Neural cell (in vitro differentiated cells): ENCODE data around the gene CES2. TPM values are rescaled to one million over a fixed set of nuclear protein-coding genes. Genes with fewer than 3 reads are reported as not detected.
A peak's percentile ranks its signal among the peaks of the same experiment; 100 is the strongest.

Experiments used
- H2AFZ ChIP-seq: fragments of 200-600, 300-800 bp; sonication (generic), shearing (Covaris generic); 2 replicates; pipeline ENCODE4 v1.6.0; 2014; ENCODE audit warnings: low read depth, mild to moderate bottlenecking, antibody characterized with exemption, low read length, moderate library complexity
- H3F3A ChIP-seq: fragments of 200-600 bp; shearing (Covaris generic); 2 replicates; pipeline ENCODE4 v1.6.1; 2016; ENCODE audit warnings: mild to moderate bottlenecking, moderate library complexity, mixed read lengths, antibody characterized with exemption, low read length; ENCODE audit not compliant: insufficient read depth, poor library complexity, severe bottlenecking
- H3K27ac ChIP-seq: fragments of 200-600, 300-800 bp; sonication (generic), shearing (Covaris generic); 2 replicates; pipeline ENCODE4 v1.5.1; 2014; ENCODE audit warnings: mild to moderate bottlenecking, low read length, moderate library complexity
- H3K27me3 ChIP-seq: fragments of 300-800, 200-600 bp; sonication (generic), shearing (Covaris generic); 2 replicates; pipeline ENCODE4 v1.6.0; 2014; ENCODE audit warnings: mild to moderate bottlenecking, low read depth, low read length, moderate library complexity; ENCODE audit not compliant: insufficient read depth
- H3K36me3 ChIP-seq: fragments of 300-800, 200-600 bp; sonication (generic), shearing (Covaris generic); 2 replicates; pipeline ENCODE4 v1.5.1; 2014; ENCODE audit warnings: mild to moderate bottlenecking, antibody characterized with exemption, low read length, moderate library complexity; ENCODE audit not compliant: insufficient read depth
- H3K4me2 ChIP-seq: fragments of 300-800, 200-600 bp; sonication (generic), shearing (Covaris generic); 2 replicates; pipeline ENCODE4 v1.6.0; 2014; ENCODE audit warnings: mild to moderate bottlenecking, low read length
- H3K4me3 ChIP-seq: fragments of 300-800, 200-600 bp; sonication (generic), shearing (Covaris generic); 2 replicates; pipeline ENCODE4 v1.5.1; 2014; ENCODE audit warnings: mild to moderate bottlenecking, low read length, moderate library complexity
- H3K79me2 ChIP-seq: fragments of 200-600 bp; shearing (Covaris generic); replicated peaks from 2 replicates; pipeline ENCODE4 v1.6.0; 2014; ENCODE audit warnings: mild to moderate bottlenecking, low read length, moderate library complexity; ENCODE audit not compliant: insufficient read depth
- H3K9ac ChIP-seq: fragments of 300-800, 200-600 bp; sonication (generic), shearing (Covaris generic); 2 replicates; pipeline ENCODE4 v1.6.1; 2016; ENCODE audit warnings: mild to moderate bottlenecking, low read length, mixed read lengths
- H3K9me2 ChIP-seq: fragments of 200-600 bp; shearing (Covaris generic); 2 replicates; pipeline ENCODE4 v1.6.1; 2016; ENCODE audit warnings: mild to moderate bottlenecking, low read length, mixed read lengths; ENCODE audit not compliant: insufficient read depth
- H3K9me3 ChIP-seq: fragments of 200-600, 300-800 bp; sonication (generic), shearing (Covaris generic); 2 replicates; pipeline ENCODE4 v1.6.1; 2016; ENCODE audit warnings: mild to moderate bottlenecking, mixed run types, low read length, moderate library complexity, mixed read lengths
- H4K20me1 ChIP-seq: fragments of 200-600 bp; shearing (Covaris generic); 2 replicates; pipeline ENCODE4 v1.6.1; 2016; ENCODE audit warnings: mild to moderate bottlenecking, mixed run types; ENCODE audit not compliant: insufficient read depth
- EP300 ChIP-seq: fragments of 450-650 bp; conservative IDR thresholded peaks from 2 replicates; pipeline ENCODE4 v1.6.1; 2014; ENCODE audit warnings: antibody characterized with exemption, mild to moderate bottlenecking, moderate library complexity; ENCODE audit not compliant: poor library complexity, severe bottlenecking
- EZH2 ChIP-seq: fragments of 200-600, 300-800 bp; shearing (Covaris generic), sonication (generic); IDR thresholded peaks from 2 replicates; pipeline ENCODE4 v1.6.1; 2014; ENCODE audit warnings: antibody characterized with exemption, low read length, borderline replicate concordance, mild to moderate bottlenecking; ENCODE audit not compliant: insufficient read depth, poor library complexity, severe bottlenecking
- MXI1 ChIP-seq: fragments of 450-650 bp; conservative IDR thresholded peaks from 2 replicates; pipeline ENCODE4 v1.6.1; 2014; ENCODE audit warnings: antibody characterized with exemption, mild to moderate bottlenecking; ENCODE audit not compliant: poor library complexity, severe bottlenecking
- POLR2AphosphoS5 ChIP-seq: IDR thresholded peaks from 2 replicates; pipeline ENCODE4 v1.6.1; 2012
- RAD21 ChIP-seq: fragments of 450-650 bp; conservative IDR thresholded peaks from 2 replicates; pipeline ENCODE4 v1.6.1; 2014; ENCODE audit warnings: antibody characterized with exemption, mild to moderate bottlenecking, moderate library complexity
- SMC3 ChIP-seq: fragments of 450-650 bp; conservative IDR thresholded peaks from 2 replicates; pipeline ENCODE4 v1.6.1; 2014; ENCODE audit warnings: antibody characterized with exemption, mild to moderate bottlenecking, moderate library complexity; ENCODE audit not compliant: poor library complexity
- TAF1 ChIP-seq: IDR thresholded peaks from 2 replicates; pipeline ENCODE4 v1.6.1; 2012; ENCODE audit warnings: low read depth
- polyA plus RNA-seq: library from polyadenylated mRNA; depleted of rRNA; stranded (reverse); fragments of >200 nt; gene quantifications from 2 replicates; pipeline ENCODE4 v1.2.3, GENCODE V29; 2014
- TF ChIP-seq, protein P1 (sequence below): fragments of 450-650 bp; IDR thresholded peaks from 2 replicates; pipeline ENCODE4 v1.5.1; 2014; ENCODE audit warnings: antibody characterized with exemption, mild to moderate bottlenecking, moderate library complexity; ENCODE audit not compliant: poor library complexity, severe bottlenecking
- TF ChIP-seq, protein P2 (sequence below): IDR thresholded peaks from 2 replicates; pipeline ENCODE4 v1.6.1; 2012; ENCODE audit warnings: borderline replicate concordance

The CES2 gene
- polyA plus RNA-seq, 1 donor from 2014 or later: 22.9 TPM

DNA sequence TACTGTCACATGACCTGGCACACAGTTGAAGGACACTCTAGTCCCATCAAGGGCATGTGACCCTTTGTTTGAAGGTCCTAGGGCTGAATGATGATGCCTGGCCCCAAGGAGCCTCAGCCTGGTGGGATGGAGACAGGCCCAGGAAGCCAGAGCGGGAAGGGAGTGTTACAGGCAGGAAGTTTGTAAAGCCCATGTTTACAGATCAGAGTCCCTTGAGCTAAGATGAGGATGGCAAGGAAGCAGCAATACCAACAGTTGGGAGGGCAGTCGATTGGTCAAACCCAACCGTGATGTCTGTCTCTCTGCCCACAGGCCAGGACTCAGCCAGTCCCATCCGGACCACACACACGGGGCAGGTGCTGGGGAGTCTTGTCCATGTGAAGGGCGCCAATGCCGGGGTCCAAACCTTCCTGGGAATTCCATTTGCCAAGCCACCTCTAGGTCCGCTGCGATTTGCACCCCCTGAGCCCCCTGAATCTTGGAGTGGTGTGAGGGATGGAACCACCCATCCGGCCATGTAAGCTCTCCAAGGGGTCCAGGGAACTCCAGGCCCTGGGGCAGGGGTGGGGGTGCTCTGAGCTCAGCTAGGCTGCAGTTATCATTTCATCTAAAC, 2.5 kb downstream of the CES2 start:
- Histone ChIP-seq H3K27me3 (no peaks in the 10 kb centered on the region), H3K27ac (no peak overlapping the region), H3K79me2 (peaks cover 10% of the 10 kb centered on the region), H3K9ac (no peak overlapping the region), H3K4me3 (peak overlapping the region; percentile 5), H3K4me2 (no peak overlapping the region), H3F3A (no peaks in the 10 kb centered on the region), H3K9me2 (no peaks in the 10 kb centered on the region), H3K36me3 (no peaks in the 10 kb centered on the region), H4K20me1 (peaks cover 5% of the 10 kb centered on the region), H2AFZ (no peak overlapping the region), H3K9me3 (no peaks in the 10 kb centered on the region)
- TF ChIP-seq EZH2 (no peak), POLR2AphosphoS5 (no peak), MXI1 (no peak), EP300 (no peak), TAF1 (no peak), SMC3 (no peak), RAD21 (no peak)
- TF ChIP-seq, protein P1, sequence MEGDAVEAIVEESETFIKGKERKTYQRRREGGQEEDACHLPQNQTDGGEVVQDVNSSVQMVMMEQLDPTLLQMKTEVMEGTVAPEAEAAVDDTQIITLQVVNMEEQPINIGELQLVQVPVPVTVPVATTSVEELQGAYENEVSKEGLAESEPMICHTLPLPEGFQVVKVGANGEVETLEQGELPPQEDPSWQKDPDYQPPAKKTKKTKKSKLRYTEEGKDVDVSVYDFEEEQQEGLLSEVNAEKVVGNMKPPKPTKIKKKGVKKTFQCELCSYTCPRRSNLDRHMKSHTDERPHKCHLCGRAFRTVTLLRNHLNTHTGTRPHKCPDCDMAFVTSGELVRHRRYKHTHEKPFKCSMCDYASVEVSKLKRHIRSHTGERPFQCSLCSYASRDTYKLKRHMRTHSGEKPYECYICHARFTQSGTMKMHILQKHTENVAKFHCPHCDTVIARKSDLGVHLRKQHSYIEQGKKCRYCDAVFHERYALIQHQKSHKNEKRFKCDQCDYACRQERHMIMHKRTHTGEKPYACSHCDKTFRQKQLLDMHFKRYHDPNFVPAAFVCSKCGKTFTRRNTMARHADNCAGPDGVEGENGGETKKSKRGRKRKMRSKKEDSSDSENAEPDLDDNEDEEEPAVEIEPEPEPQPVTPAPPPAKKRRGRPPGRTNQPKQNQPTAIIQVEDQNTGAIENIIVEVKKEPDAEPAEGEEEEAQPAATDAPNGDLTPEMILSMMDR: no peak
- TF ChIP-seq, protein P2, sequence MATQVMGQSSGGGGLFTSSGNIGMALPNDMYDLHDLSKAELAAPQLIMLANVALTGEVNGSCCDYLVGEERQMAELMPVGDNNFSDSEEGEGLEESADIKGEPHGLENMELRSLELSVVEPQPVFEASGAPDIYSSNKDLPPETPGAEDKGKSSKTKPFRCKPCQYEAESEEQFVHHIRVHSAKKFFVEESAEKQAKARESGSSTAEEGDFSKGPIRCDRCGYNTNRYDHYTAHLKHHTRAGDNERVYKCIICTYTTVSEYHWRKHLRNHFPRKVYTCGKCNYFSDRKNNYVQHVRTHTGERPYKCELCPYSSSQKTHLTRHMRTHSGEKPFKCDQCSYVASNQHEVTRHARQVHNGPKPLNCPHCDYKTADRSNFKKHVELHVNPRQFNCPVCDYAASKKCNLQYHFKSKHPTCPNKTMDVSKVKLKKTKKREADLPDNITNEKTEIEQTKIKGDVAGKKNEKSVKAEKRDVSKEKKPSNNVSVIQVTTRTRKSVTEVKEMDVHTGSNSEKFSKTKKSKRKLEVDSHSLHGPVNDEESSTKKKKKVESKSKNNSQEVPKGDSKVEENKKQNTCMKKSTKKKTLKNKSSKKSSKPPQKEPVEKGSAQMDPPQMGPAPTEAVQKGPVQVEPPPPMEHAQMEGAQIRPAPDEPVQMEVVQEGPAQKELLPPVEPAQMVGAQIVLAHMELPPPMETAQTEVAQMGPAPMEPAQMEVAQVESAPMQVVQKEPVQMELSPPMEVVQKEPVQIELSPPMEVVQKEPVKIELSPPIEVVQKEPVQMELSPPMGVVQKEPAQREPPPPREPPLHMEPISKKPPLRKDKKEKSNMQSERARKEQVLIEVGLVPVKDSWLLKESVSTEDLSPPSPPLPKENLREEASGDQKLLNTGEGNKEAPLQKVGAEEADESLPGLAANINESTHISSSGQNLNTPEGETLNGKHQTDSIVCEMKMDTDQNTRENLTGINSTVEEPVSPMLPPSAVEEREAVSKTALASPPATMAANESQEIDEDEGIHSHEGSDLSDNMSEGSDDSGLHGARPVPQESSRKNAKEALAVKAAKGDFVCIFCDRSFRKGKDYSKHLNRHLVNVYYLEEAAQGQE: no peak

DNA sequence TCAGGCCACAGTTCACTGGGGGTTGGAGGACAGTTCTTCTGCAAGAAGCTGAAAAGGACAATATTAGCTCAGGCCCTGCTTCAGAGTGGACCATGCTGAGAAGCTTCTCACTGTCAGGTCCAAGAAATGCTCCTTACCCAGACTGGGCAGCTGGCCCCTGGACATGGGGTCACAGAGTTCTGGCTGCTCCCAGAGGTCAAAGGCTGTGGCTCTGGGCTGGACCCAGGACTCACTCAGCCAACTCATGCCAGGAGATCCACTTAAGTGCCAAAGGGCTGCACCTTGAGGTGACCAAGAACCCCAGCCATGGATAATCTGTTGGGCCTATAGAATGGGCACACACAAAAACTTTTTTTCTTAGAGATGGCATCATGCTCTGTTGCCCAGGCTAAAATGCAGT, 4.0 kb downstream of the CES2 start:
- H3K9me3 ChIP-seq: no peaks in the 10 kb centered on the region
- H3K9ac ChIP-seq: no peak overlapping the region
- peaks cover 5% of the 10 kb centered on the region for H4K20me1 ChIP-seq
- H3F3A ChIP-seq: no peaks in the 10 kb centered on the region
- no peaks in the 10 kb centered on the region for H3K36me3 ChIP-seq
- peaks cover 4% of the 10 kb centered on the region for H3K79me2 ChIP-seq
- no peak for TF ChIP-seq POLR2AphosphoS5
- TF ChIP-seq EP300: no peak
- H2AFZ ChIP-seq: no peak overlapping the region
- no peak overlapping the region for H3K4me3 ChIP-seq
- H3K27me3 ChIP-seq: no peaks in the 10 kb centered on the region
- no peak overlapping the region for H3K27ac ChIP-seq
- no peak overlapping the region for H3K4me2 ChIP-seq
- no peaks in the 10 kb centered on the region for H3K9me2 ChIP-seq

DNA sequence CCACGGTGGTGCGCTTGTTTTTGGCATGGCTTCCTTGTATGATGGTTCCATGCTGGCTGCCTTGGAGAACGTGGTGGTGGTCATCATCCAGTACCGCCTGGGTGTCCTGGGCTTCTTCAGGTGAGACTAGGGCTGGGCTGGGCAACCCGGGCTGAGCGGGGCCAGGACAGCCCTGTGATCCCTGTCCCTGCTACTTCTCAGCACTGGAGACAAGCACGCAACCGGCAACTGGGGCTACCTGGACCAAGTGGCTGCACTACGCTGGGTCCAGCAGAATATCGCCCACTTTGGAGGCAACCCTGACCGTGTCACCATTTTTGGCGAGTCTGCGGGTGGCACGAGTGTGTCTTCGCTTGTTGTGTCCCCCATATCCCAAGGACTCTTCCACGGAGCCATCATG, 4.9 kb downstream of the CES2 start:
- H3K4me3 ChIP-seq: no peak overlapping the region
- no peak overlapping the region for H2AFZ ChIP-seq
- H3K9ac ChIP-seq: no peak overlapping the region
- H3K9me2 ChIP-seq: no peaks in the 10 kb centered on the region
- H3K27ac ChIP-seq: no peak overlapping the region
- H4K20me1 ChIP-seq: peaks cover 5% of the 10 kb centered on the region
- no peaks in the 10 kb centered on the region for H3K36me3 ChIP-seq
- TF ChIP-seq, protein P1: no peak
- TF ChIP-seq POLR2AphosphoS5 (no peak), SMC3 (no peak)
- H3K9me3 ChIP-seq: no peaks in the 10 kb centered on the region
- no peaks in the 10 kb centered on the region for H3K27me3 ChIP-seq
- peaks cover 2% of the 10 kb centered on the region for H3K79me2 ChIP-seq
- no peak overlapping the region for H3K4me2 ChIP-seq
- H3F3A ChIP-seq: no peaks in the 10 kb centered on the region
